Mesodermal cell (in vitro differentiated cells): Measurements from ENCODE around the gene SDK1.

ENCODE experiments used
- H3K27ac ChIP-seq: 2 replicates; pipeline ENCODE4 v1.7.0; 2013; ENCODE audit warnings: mild to moderate bottlenecking, low read depth, low read length, moderate library complexity; ENCODE audit not compliant: severe bottlenecking
- H3K36me3 ChIP-seq: 2 replicates; pipeline ENCODE4 v1.7.1; 2013; ENCODE audit warnings: mild to moderate bottlenecking, low read length, moderate library complexity; ENCODE audit not compliant: control insufficient read depth, insufficient read depth
- H3K4me1 ChIP-seq: one replicate; pipeline ENCODE4 v1.7.1; 2013; ENCODE audit warnings: mild to moderate bottlenecking, low read length; ENCODE audit not compliant: insufficient read depth, control insufficient read depth, poor library complexity, severe bottlenecking
- H3K4me3 ChIP-seq: 2 replicates; pipeline ENCODE4 v1.7.0; 2013; ENCODE audit warnings: low read length, control low read depth, mild to moderate bottlenecking; ENCODE audit not compliant: insufficient read depth, poor library complexity, severe bottlenecking; ENCODE audit errors: extremely low read depth
- H3K9me3 ChIP-seq: 2 replicates; pipeline ENCODE4 v1.7.1; 2013; ENCODE audit warnings: mild to moderate bottlenecking, low read length, moderate library complexity; ENCODE audit not compliant: control insufficient read depth
- WGBS, 2 experiments: methylation state at CpG; one replicate each; pipeline ENCODE4 v1.1.5; 2013; ENCODE audit warnings: missing lambda C conversion rate in 2 of 2; ENCODE audit not compliant: insufficient coverage in 2 of 2; 5-methylcytosine and 5-hydroxymethylcytosine counted together

The SDK1 gene

DNA sequence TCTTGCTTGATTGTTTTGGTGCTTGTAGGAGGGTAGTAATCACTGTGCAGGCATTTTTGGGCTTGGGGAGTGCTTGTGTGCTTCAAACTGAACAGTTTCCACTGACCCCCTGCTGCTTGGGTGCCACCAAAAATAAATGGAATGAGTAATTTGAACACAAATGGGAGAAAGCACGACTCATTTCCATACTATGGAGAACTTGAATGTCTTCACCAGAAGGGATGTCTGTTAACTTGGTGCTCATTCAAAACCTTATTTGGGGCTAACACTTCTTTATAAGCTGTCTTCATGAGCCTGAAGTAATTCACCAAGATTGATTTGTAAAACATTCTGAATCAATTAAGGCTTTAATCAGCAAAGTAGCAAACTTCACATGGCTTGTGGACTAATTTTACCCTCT, 560.3 kb downstream of the SDK1 start:
- H3K4me3 ChIP-seq = no peak overlapping the region
- no peaks in the 10 kb centered on the region for H3K9me3 ChIP-seq
- peaks cover 3% of the 10 kb centered on the region for H3K4me1 ChIP-seq
- H3K36me3 ChIP-seq = no peaks in the 10 kb centered on the region
- 80 to 100% methylated on average over 1 of the region's 1 CpG for WGBS, 2 experiments
- peak overlapping the region; percentile 13 for H3K27ac ChIP-seq

DNA sequence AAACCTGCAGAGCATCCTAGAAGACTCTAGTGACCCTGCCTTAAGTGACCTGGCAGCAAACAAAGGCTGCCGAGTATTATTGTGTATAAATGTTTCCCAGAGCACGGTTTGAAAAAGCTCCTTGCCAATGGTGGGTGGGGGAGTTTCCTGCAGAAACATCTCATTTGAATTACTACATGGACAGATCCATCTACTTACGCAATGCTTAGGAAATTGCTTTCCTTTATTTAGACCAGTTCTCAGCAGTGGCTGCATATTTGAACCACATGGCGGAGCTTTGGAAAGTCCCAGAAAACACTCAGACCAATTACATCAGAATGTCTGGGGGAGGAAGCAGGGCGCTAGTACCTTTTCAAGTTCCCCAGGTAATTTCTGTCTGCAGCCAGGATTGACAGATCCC, 560.9 kb downstream of the SDK1 start:
- Histone ChIP-seq H3K36me3 (no peaks in the 10 kb centered on the region), H3K27ac (peak overlapping the region; percentile 13), H3K9me3 (no peaks in the 10 kb centered on the region), H3K4me1 (peaks cover 3% of the 10 kb centered on the region), H3K4me3 (no peak overlapping the region)
- WGBS, 2 experiments = 95 to 100% methylated on average over 2 of the region's 5 CpGs

- Histone ChIP-seq H3K4me1 (peaks cover 3% of the 10 kb centered on the region), H3K4me3 (no peak overlapping the region), H3K27ac (no peak overlapping the region), H3K36me3 (no peaks in the 10 kb centered on the region), H3K9me3 (no peaks in the 10 kb centered on the region)
- 71 to 90% methylated on average over 3 to 4 of the region's 4 CpGs for WGBS, 2 experiments
Measured at GRCh38 chr7:3862774-3863173, 561.7 kb downstream of the SDK1 start.

DNA sequence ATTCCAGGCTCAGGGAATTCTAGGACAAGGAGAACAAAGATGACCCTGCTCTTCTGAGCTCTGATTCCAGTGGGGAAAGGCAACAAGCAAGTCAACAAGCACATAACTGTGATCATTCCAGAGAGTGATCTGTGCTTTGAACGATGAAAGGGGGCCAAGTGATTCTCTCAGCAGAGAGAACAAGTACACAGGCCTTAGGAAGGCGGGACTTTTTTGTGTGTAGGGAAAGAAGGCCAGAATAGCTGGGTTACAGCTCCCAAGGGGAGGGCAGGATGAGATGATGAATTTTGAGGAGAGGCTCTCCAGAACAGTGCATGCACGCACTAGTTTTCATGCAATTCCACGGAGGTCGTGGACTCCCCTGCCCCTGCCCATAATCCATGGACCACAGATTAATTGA, 565.2 kb downstream of the SDK1 start:
- H3K36me3 ChIP-seq = no peaks in the 10 kb centered on the region
- H3K27ac ChIP-seq = no peak overlapping the region
- H3K4me3 ChIP-seq = no peak overlapping the region
- no peaks in the 10 kb centered on the region for H3K9me3 ChIP-seq
- WGBS, 2 experiments = 81 to 88% methylated on average over 3 to 5 of the region's 5 CpGs
- H3K4me1 ChIP-seq = peaks cover 2% of the 10 kb centered on the region

DNA sequence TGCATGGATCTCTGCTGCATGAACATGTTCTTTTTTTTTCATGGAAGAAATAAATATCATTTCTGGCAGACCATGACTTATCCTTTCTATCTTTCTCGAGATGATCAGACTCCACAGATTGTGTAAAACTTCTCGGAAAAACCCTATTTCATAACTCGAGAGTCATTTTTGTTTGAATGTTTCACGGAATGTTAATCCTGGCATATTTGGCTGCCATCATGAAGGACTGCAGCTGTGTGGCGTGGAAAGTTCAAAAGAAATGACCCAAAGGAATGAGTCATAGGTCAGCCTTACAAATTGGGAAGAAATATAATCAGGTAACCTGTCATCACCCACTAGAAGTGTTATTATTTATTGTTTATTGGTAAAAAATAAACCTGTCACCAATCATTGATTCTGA, 566.8 kb downstream of the SDK1 start:
- Histone ChIP-seq H3K4me1 (no peaks in the 10 kb centered on the region), H3K27ac (no peak overlapping the region), H3K9me3 (no peaks in the 10 kb centered on the region), H3K36me3 (no peaks in the 10 kb centered on the region), H3K4me3 (no peak overlapping the region)
- 92 to 94% methylated on average over 3 to 4 of the region's 5 CpGs for WGBS, 2 experiments

DNA sequence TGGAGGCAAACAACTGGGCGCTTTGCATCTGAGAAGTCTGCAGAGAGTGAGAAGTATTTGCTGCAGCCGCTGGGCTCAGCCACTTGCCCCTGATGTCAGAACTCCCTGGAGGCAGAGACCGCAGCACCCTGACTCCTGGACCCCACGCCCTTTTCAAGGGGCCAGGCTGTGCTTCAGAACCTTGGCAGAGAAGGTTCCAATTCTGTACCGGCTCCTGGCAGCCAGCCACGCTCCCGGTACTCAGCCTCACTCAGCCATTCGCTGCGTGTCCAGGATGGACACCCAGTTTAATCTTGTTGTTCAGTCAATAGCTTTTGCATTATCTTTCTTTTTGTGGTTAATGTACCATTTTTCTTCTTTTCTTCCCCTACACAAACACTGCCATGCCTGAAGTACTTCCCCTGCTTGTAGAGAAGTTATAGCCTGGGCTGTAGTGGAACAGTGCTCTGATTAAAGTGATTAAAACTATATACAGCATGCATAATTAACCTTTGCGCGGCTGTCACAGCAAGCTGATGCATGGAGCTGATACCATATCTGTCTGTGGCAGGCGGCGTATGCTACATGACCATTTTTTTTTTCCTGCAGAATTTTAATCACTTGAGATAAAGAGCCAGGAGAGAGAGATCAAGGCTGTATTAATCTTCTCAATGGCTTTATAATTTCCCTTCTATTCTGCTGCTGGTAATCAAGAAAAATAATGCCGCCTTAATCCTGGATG, 578.5 kb downstream of the SDK1 start:
- no peaks in the 10 kb centered on the region for H3K4me1 ChIP-seq
- no peaks in the 10 kb centered on the region for H3K9me3 ChIP-seq
- WGBS, 2 experiments = 89 to 93% methylated on average over 8 to 12 of the region's 14 CpGs

DNA sequence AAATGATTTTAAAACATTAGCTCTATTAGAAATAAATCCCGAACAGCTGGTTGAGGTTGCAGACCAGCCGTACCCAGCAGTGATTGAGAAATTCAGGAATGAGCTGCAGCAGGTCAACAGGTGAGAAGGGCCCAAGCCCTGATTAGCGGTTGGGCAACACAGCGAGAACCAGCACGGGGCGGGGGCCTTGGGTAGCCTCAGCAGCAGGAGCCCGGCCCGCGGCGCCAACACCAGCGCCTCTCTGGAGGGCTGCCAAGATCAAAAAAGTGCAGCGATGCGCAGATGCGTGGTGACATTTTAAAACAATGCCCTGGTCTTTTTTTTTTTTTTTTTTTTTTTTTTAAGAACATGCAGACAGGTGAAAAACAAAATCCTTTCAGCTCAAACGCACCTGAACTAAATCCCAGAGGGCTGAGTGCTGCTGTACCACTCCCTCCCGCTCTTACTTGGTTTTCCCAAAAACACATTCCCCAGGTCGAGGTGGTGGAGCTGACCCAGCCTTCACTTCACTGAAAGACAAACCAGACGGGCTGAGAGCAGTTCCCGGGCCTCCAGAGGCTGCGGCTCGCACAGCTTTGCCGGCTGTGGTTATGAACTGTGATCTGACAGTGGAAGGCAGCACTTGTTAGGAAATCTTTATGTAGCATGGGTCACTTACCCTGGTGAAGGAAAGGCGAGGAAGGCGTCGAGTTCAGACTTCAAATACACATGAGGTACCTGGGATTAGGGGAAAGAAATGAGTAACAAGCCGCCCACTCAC, 579.4 kb downstream of the SDK1 start:
- no peaks in the 10 kb centered on the region for H3K9me3 ChIP-seq
- no peak overlapping the region for H3K4me3 ChIP-seq
- H3K4me1 ChIP-seq = no peaks in the 10 kb centered on the region
- 94 to 96% methylated on average over 10 to 16 of the region's 26 CpGs for WGBS, 2 experiments
- no peaks in the 10 kb centered on the region for H3K36me3 ChIP-seq
- H3K27ac ChIP-seq = no peak overlapping the region

More for the DNA sequence above, 578.5 kb downstream of the SDK1 start:
- Histone ChIP-seq H3K27ac (no peak overlapping the region), H3K36me3 (no peaks in the 10 kb centered on the region), H3K4me3 (no peak overlapping the region)

DNA sequence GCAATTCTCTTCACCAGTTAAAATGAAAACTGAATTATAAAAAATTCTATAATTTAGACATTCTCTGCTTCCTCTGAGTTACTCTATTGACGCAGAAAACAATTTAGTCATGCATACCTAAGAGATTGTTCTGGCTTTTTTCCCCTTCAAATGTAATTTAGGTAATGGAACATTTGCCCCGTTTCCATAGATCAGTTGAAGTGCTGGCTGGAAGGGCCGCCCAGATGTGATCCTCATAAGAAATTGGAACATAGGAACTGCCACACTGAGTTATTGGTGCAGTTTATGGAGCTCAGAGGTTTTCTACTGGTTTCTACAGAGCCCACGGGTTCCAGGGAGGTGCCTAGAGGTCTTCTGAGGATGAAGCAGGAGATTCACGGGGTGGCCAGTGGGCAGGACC, 581.7 kb downstream of the SDK1 start:
- Histone ChIP-seq H3K4me3 (no peak overlapping the region), H3K4me1 (no peaks in the 10 kb centered on the region), H3K36me3 (no peaks in the 10 kb centered on the region), H3K9me3 (no peaks in the 10 kb centered on the region), H3K27ac (no peak overlapping the region)
- 83 to 100% methylated on average over 1 to 3 of the region's 5 CpGs for WGBS, 2 experiments

DNA sequence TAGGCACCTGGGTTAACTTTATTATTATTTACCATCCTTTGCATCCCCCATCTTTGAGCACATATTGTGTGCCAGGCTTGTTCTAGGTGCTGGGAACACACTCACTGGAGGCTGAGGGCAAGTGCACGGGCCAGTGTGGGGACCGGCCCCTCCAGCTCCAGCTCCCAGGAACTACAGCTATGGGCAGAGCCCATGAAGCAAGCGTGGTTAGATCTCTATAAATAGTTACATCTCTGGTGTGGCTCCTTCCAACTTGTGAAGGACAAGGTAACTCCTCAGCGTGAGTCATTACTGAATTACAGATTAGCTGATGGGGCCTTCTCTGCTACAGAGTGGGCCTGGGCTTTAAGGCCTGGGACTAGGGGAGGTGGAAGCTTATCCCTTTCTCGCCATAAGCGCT, 583.5 kb downstream of the SDK1 start:
- WGBS, 2 experiments = 93 to 96% methylated on average over 2 to 5 of the region's 6 CpGs
- Histone ChIP-seq H3K27ac (no peak overlapping the region), H3K9me3 (no peaks in the 10 kb centered on the region), H3K4me1 (no peaks in the 10 kb centered on the region), H3K4me3 (no peak overlapping the region), H3K36me3 (no peaks in the 10 kb centered on the region)

DNA sequence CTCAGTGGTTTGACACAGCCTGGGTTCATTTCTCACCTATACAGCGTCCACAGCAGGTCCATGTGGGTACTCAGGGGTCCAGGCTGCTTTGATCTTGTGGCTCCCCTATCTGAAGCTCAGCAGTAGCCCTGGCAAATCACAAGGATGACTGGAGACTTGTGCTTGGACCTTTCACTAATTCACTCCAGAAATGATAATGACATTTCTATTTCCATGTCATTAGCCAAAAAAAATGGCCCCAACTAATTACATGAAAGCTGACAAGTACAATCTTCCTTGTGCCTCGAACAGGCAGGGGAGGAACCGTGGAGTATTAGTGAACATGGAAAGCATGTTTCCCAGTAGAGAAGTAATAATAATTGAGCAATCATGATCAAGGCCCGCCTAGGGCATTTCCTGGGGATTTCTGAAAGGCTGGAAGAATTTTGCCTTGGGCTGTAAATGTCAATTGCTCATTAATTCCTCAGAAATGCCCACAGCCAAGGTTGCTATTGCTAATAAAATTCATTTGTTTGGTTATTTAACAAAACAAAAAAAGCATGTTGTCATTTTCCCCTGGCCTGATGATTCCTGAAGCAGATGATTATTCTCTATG, 586.1 kb downstream of the SDK1 start:
- Histone ChIP-seq H3K4me1 (no peaks in the 10 kb centered on the region), H3K4me3 (no peak overlapping the region), H3K9me3 (no peaks in the 10 kb centered on the region), H3K36me3 (no peaks in the 10 kb centered on the region), H3K27ac (no peak overlapping the region)
- 67 to 100% methylated on average over 1 of the region's 4 CpGs for WGBS, 2 experiments

DNA sequence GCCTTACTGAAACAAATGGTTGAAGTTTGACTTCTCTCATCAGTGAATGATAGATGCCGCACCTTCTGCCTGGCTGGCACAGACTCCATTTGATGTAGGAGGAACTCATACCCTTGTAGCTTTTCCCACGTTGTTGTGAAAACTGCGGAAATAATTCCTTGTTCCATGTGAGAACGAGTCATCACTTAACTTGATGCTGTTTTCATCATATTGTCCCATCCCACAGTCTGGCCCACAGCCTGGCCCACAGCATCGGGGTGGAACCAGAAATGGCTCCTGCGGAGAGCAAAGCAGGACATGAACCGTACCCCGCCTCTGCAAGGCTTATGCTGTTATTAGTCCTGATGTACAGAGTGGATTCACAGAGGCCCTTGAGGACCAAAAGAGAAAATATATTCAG, 587.0 kb downstream of the SDK1 start:
- Histone ChIP-seq H3K4me1 (no peaks in the 10 kb centered on the region), H3K27ac (no peak overlapping the region), H3K36me3 (no peaks in the 10 kb centered on the region), H3K4me3 (no peak overlapping the region), H3K9me3 (no peaks in the 10 kb centered on the region)
- WGBS, 2 experiments = 89 to 95% methylated on average over 8 of the region's 8 CpGs
